ENCODE data around the gene USP37. TPM values are rescaled to one million over a fixed set of nuclear protein-coding genes. Genes with fewer than 3 reads are reported as not detected.

Gene USP37
- total RNA-seq, 1 experiment from 2014 or later: 31.0 TPM

DNA sequence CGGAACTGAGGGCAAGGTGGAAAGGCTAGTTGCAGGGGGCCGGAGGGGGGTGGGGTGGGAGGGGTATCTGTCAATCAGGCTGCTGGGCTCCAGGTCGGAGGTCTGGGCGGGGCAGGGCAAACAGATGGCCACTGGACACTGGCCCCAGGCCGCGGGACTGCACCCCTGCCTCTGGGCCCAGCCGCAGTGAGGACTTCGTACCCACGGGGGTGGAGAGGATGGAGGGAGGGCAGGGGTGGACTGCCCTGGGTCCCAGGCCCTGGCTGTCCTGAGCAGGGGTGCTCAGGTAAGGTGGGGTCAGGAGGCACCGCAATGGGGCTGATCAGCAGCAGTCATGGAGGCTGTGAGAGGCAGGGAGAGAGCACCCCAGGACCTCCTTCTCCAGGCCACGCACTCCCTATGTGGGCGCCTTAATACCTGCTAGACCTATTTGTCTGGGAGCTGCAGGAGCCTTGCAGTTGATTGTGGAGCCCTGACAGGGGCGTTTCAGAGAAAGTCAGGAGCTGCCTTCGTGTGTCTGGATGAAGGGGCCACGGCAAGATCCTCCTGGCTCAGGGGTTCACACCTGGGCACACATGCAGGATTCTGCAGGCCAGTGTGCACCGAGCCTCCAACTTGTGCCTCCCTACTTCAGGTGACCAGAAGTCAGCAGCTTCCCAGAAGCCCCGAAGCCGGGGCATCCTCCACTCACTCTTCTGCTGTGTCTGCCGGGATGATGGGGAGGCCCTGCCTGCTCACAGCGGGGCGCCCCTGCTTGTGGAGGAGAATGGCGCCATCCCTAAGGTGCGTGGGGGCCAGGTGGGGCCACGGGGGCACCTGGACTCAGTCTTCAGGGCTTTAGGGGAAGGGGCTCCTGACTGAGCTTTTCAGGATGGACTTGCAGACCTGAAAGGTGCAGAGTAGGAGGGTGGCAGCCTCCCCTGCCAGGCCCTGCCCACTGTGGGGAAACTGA lies 166.9 kb downstream of the USP37 start:
- H3K27me3 ChIP-seq (replicated peaks; ENCODE audit: insufficient read depth, low read depth, low read length, poor library complexity): no peaks in the 10 kb centered on the region
- no peak for DNase-seq (ENCODE audit: low spot score)
- peak overlapping the region; percentile 91 for H3K27ac ChIP-seq (ENCODE audit: low read depth, low read length, poor library complexity, severe bottlenecking)
- TF ChIP-seq EZH2 (IDR thresholded peaks at IDR 0.05; ENCODE audit: borderline replicate concordance, low read depth, low read length, poor library complexity, severe bottlenecking): no peak
- TF ChIP-seq, protein P1, sequence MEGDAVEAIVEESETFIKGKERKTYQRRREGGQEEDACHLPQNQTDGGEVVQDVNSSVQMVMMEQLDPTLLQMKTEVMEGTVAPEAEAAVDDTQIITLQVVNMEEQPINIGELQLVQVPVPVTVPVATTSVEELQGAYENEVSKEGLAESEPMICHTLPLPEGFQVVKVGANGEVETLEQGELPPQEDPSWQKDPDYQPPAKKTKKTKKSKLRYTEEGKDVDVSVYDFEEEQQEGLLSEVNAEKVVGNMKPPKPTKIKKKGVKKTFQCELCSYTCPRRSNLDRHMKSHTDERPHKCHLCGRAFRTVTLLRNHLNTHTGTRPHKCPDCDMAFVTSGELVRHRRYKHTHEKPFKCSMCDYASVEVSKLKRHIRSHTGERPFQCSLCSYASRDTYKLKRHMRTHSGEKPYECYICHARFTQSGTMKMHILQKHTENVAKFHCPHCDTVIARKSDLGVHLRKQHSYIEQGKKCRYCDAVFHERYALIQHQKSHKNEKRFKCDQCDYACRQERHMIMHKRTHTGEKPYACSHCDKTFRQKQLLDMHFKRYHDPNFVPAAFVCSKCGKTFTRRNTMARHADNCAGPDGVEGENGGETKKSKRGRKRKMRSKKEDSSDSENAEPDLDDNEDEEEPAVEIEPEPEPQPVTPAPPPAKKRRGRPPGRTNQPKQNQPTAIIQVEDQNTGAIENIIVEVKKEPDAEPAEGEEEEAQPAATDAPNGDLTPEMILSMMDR (conservative IDR thresholded peaks at IDR 0.05; ENCODE audit: low read depth, low read length): no peak
- CTCF ChIA-PET: no interaction called here
- no TSS peak for BruUV-seq (replicated peaks)
- intact Hi-C loops (cut with micrococcal nuclease; ENCODE audit: unreplicated experiment): no loop called here
- POLR2A ChIA-PET (ENCODE audit: low non-redundant PET): interaction anchor here (0.6 kb wide), 1 partner anchor 60 kb away, joined by 5 read pairs; no protein-coding TSS in a partner anchor
- H3K36me3 ChIP-seq (ENCODE audit: insufficient read depth, low read length, poor library complexity, severe bottlenecking): peaks cover 35% of the 10 kb centered on the region
- H3K4me3 ChIP-seq (ENCODE audit: low read depth, low read length, poor library complexity, severe bottlenecking): peak overlapping the region; percentile 97
- no peaks in the 10 kb centered on the region for H3K9me3 ChIP-seq (ENCODE audit: low read depth, low read length, poor library complexity, severe bottlenecking)
- peaks cover 48% of the 10 kb centered on the region for H3K4me1 ChIP-seq (ENCODE audit: insufficient read depth, low read length, poor library complexity, severe bottlenecking)

Small RNA genes lying within 50 kb of the gene (microRNA-seq; reads per million reads assigned to microRNA genes)
- 47,966 reads per million, percentile 99 among the genes with 10 or more reads in this experiment for gene MIR26B

Other genes starting within 250 kb of the USP37 start
- gene CATIP, start 211.5 kb downstream of the USP37 start, total RNA-seq (2021): not detected in 2 replicates
- gene SLC11A1, start 186.1 kb downstream of the USP37 start, total RNA-seq (2021): 0.09 TPM in 1 of 2 replicates, not detected in the other
- 72.3 and 77.4 TPM in 2 replicates for gene CTDSP1, start 168.5 kb downstream of the USP37 start, total RNA-seq (2021)
- not detected in 2 replicates for gene VIL1, start 149.2 kb downstream of the USP37 start, total RNA-seq (2021)
- gene CNOT9, start 488 bp upstream of the USP37 start, total RNA-seq (2021): 89.5 and 92.3 TPM in 2 replicates
- gene PLCD4, start 39.5 kb upstream of the USP37 start, total RNA-seq (2021): 0.24 and 0.39 TPM in 2 replicates
- 53.3 and 65.3 TPM in 2 replicates for gene ZNF142, start 91.3 kb upstream of the USP37 start, total RNA-seq (2021)
- 70.6 and 74.1 TPM in 2 replicates for gene BCS1L, start 91.3 kb upstream of the USP37 start, total RNA-seq (2021)
- gene RNF25, start 103.7 kb upstream of the USP37 start, total RNA-seq (2021): 39.4 TPM in 2 replicates
- gene STK36, start 103.7 kb upstream of the USP37 start, total RNA-seq (2021): 69.3 and 73.3 TPM in 2 replicates
- gene TTLL4, start 142.5 kb upstream of the USP37 start, total RNA-seq (2021): 91.8 and 100 TPM in 2 replicates
- gene CYP27A1, start 213.8 kb upstream of the USP37 start, total RNA-seq (2021): 1.2 TPM in 2 replicates

Data from A673 (cell line).